OCI-LY1 (cell line): Measurements from ENCODE around the gene ZBTB16.

Experiments
- H2AFZ ChIP-seq: fragments of 200-600 bp; sonication (generic), shearing (Covaris generic); 2 replicates; pipeline ENCODE4 v1.6.0; 2014; ENCODE audit warnings: antibody characterized with exemption, mild to moderate bottlenecking, low read length
- H3F3A ChIP-seq: fragments of 200-600 bp; sonication (generic), shearing (Covaris generic); 2 replicates; pipeline ENCODE4 v1.6.0; 2014; ENCODE audit warnings: mild to moderate bottlenecking, antibody characterized with exemption, low read length, moderate library complexity; ENCODE audit not compliant: insufficient read depth
- H3K27ac ChIP-seq: fragments of 200-600 bp; sonication (generic); 2 replicates; pipeline ENCODE4 v1.5.1; 2014; ENCODE audit warnings: low read length, mixed run types, mild to moderate bottlenecking, low read depth; ENCODE audit not compliant: poor library complexity, severe bottlenecking
- H3K27me3 ChIP-seq: fragments of 200-600 bp; sonication (generic); 2 replicates; pipeline ENCODE4 v1.6.0; 2014; ENCODE audit warnings: antibody characterized with exemption, mild to moderate bottlenecking, low read length, moderate library complexity; ENCODE audit not compliant: insufficient read depth
- H3K36me3 ChIP-seq: fragments of 200-600 bp; sonication (generic); 2 replicates; pipeline ENCODE4 v1.6.1; 2014; ENCODE audit warnings: mild to moderate bottlenecking, antibody characterized with exemption, low read length, moderate library complexity, mixed read lengths; ENCODE audit not compliant: insufficient read depth
- H3K4me1 ChIP-seq: fragments of 200-600 bp; sonication (generic); 2 replicates; pipeline ENCODE4 v1.5.1; 2014; ENCODE audit warnings: mild to moderate bottlenecking, low read length, moderate library complexity; ENCODE audit not compliant: insufficient read depth, severe bottlenecking
- H3K4me2 ChIP-seq: fragments of 200-600 bp; sonication (generic), shearing (Covaris generic); 2 replicates; pipeline ENCODE4 v1.6.1; 2014; ENCODE audit warnings: low read length
- H3K4me3 ChIP-seq: fragments of 200-600 bp; sonication (generic); 2 replicates; pipeline ENCODE4 v1.5.1; 2014; ENCODE audit warnings: low read length, low read depth, mild to moderate bottlenecking, mixed read lengths; ENCODE audit not compliant: poor library complexity, severe bottlenecking
- H3K79me2 ChIP-seq: fragments of 200-600 bp; shearing (Covaris generic); 2 replicates; pipeline ENCODE4 v1.6.1; 2016; ENCODE audit warnings: mixed run types, low read length, mixed read lengths; ENCODE audit not compliant: insufficient read depth
- H3K9ac ChIP-seq: fragments of 200-600 bp; sonication (generic), shearing (Covaris generic); 2 replicates; pipeline ENCODE4 v1.6.1; 2014; ENCODE audit warnings: mild to moderate bottlenecking, low read length, mixed read lengths
- H3K9me2 ChIP-seq: fragments of 200-600 bp; sonication (generic), shearing (Covaris generic); 2 replicates; pipeline ENCODE4 v1.6.1; 2014; ENCODE audit warnings: low read depth, mild to moderate bottlenecking, low read length, mixed read lengths
- H3K9me3 ChIP-seq: fragments of 200-600 bp; shearing (Covaris generic); 2 replicates; pipeline ENCODE4 v1.6.1; 2014; ENCODE audit warnings: low read length, mixed read lengths
- H4K20me1 ChIP-seq: fragments of 200-600 bp; sonication (generic), shearing (Covaris generic); 2 replicates; pipeline ENCODE4 v1.6.0; 2016; ENCODE audit warnings: mild to moderate bottlenecking, low read length; ENCODE audit not compliant: insufficient read depth
- EZH2 ChIP-seq: fragments of 200-600 bp; sonication (generic), shearing (Covaris generic); IDR thresholded peaks from 2 replicates; pipeline ENCODE4 v1.8.0; 2017; ENCODE audit warnings: borderline replicate concordance, mixed run types, mild to moderate bottlenecking, antibody characterized with exemption, low read length, moderate library complexity, mixed read lengths
- TF ChIP-seq, protein P1 (sequence below): fragments of 200-600 bp; sonication (generic), shearing (Covaris generic); IDR thresholded peaks from 2 replicates; pipeline ENCODE4 v1.5.1; 2017; ENCODE audit warnings: mild to moderate bottlenecking, antibody characterized with exemption, low read length, moderate library complexity, mixed read lengths

The ZBTB16 gene, protein sequence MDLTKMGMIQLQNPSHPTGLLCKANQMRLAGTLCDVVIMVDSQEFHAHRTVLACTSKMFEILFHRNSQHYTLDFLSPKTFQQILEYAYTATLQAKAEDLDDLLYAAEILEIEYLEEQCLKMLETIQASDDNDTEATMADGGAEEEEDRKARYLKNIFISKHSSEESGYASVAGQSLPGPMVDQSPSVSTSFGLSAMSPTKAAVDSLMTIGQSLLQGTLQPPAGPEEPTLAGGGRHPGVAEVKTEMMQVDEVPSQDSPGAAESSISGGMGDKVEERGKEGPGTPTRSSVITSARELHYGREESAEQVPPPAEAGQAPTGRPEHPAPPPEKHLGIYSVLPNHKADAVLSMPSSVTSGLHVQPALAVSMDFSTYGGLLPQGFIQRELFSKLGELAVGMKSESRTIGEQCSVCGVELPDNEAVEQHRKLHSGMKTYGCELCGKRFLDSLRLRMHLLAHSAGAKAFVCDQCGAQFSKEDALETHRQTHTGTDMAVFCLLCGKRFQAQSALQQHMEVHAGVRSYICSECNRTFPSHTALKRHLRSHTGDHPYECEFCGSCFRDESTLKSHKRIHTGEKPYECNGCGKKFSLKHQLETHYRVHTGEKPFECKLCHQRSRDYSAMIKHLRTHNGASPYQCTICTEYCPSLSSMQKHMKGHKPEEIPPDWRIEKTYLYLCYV

DNA sequence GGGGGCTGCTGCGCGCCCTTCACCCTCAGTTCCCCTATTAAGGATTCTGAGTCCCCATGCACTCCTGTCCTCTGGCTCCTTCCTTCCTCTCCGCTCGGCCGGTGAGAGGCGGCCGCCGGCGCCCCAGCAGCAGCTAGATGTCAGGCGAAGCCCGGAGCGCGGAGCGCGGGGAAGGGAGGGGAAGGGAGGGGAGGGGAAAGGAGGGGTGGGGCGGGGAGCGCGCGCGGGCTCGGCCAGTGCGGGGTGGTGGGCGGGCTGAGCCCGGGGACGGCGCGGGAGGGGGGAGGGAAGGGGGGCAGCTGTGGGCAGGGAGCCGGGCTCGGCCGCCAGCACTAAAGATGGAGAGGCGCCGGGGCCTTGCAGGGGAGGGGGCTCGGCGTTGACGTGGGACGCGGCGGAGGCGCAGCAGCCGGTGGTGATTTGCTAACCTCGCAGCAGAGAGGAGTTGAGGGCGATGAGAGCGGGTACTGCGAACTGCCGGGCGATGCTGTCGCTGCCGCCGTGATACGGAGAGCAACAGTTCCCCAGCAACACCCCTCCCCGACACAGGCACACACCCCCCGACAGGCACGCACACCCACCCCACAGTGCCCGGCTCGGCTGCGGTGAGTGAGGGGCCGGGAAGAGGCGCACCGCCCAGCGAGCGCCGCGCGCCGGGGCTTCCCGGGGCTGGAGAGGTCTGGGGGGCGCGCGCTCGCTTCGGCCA, at the start of gene ZBTB16:
TSS of gene ZBTB16 (plus strand) at position 434 of the 706 bp plus-strand sequence. CDS start 3,590 bp downstream, outside the sequence.
- H3K27ac ChIP-seq, result no peak within 1 kb of the TSS
- no peaks in the 10 kb centered on the region for H3K9me3 ChIP-seq
- H2AFZ ChIP-seq, result no peak within 1 kb of the TSS
- no peaks in the 10 kb centered on the region for H3K79me2 ChIP-seq
- H3K4me1 ChIP-seq, result no peaks in the 10 kb centered on the region
- no peak for TF ChIP-seq EZH2
- TF ChIP-seq, protein P1, sequence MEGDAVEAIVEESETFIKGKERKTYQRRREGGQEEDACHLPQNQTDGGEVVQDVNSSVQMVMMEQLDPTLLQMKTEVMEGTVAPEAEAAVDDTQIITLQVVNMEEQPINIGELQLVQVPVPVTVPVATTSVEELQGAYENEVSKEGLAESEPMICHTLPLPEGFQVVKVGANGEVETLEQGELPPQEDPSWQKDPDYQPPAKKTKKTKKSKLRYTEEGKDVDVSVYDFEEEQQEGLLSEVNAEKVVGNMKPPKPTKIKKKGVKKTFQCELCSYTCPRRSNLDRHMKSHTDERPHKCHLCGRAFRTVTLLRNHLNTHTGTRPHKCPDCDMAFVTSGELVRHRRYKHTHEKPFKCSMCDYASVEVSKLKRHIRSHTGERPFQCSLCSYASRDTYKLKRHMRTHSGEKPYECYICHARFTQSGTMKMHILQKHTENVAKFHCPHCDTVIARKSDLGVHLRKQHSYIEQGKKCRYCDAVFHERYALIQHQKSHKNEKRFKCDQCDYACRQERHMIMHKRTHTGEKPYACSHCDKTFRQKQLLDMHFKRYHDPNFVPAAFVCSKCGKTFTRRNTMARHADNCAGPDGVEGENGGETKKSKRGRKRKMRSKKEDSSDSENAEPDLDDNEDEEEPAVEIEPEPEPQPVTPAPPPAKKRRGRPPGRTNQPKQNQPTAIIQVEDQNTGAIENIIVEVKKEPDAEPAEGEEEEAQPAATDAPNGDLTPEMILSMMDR, result no peak
- no peaks in the 10 kb centered on the region for H4K20me1 ChIP-seq
- H3K9ac ChIP-seq, result no peak within 1 kb of the TSS
- H3K4me2 ChIP-seq, result peak within 1 kb of the TSS; percentile 54; the same call in 1 of the 2 replicates
- H3F3A ChIP-seq, result no peaks in the 10 kb centered on the region
- no peaks in the 10 kb centered on the region for H3K36me3 ChIP-seq
- no peaks in the 10 kb centered on the region for H3K9me2 ChIP-seq
- peaks cover 4% of the 10 kb centered on the region; the same call in 1 of the 2 replicates for H3K27me3 ChIP-seq
- H3K4me3 ChIP-seq, result peak within 1 kb of the TSS; percentile 49

DNA sequence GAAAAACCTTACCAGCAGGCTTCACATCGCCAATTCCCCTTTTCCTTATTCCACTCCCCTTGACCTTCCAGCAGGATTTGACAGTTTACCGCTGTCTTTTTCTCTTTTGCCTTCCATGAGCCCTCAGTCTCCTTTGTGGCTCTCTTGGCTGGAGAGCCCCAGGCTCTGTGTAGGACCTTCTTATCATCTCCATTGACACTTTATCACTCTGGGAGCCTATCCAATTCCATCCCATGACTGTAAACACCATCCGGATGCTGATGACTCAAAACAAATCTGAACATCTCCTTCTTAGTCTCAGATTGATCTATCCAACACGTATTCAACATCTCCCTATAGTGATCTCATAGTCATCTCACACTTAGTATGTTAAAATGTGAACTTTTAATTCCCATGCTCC, 48.6 kb upstream of the ZBTB16 start:
- H3K4me2 ChIP-seq, result no peak overlapping the region
- no peak overlapping the region for H3K9ac ChIP-seq
- H3K4me3 ChIP-seq, result no peak overlapping the region
- no peaks in the 10 kb centered on the region for H3K9me3 ChIP-seq
- no peaks in the 10 kb centered on the region for H3K4me1 ChIP-seq
- H3F3A ChIP-seq, result no peaks in the 10 kb centered on the region
- H3K79me2 ChIP-seq, result no peaks in the 10 kb centered on the region
- no peak overlapping the region for H2AFZ ChIP-seq
- no peaks in the 10 kb centered on the region for H3K27me3 ChIP-seq
- no peaks in the 10 kb centered on the region for H4K20me1 ChIP-seq
- H3K9me2 ChIP-seq, result no peaks in the 10 kb centered on the region
- H3K27ac ChIP-seq, result no peak overlapping the region
- no peaks in the 10 kb centered on the region for H3K36me3 ChIP-seq
- TF ChIP-seq, protein P1, result no peak
- no peak for TF ChIP-seq EZH2

- H3K27me3 ChIP-seq, result no peaks in the 10 kb centered on the region
- no peaks in the 10 kb centered on the region for H3K36me3 ChIP-seq
- no peak overlapping the region for H2AFZ ChIP-seq
- H3K9me3 ChIP-seq, result no peaks in the 10 kb centered on the region
- H3F3A ChIP-seq, result no peaks in the 10 kb centered on the region
- TF ChIP-seq, protein P1, result no peak
- no peak for TF ChIP-seq EZH2
- no peak overlapping the region for H3K4me2 ChIP-seq
- H3K79me2 ChIP-seq, result no peaks in the 10 kb centered on the region
- no peak overlapping the region for H3K27ac ChIP-seq
- no peaks in the 10 kb centered on the region for H3K4me1 ChIP-seq
- H4K20me1 ChIP-seq, result no peaks in the 10 kb centered on the region
- H3K9ac ChIP-seq, result no peak overlapping the region
- no peaks in the 10 kb centered on the region for H3K9me2 ChIP-seq
- no peak overlapping the region for H3K4me3 ChIP-seq
Measured at GRCh38 chr11:114011443-114011842, 48.1 kb upstream of the ZBTB16 start.
